Measurements from ENCODE around the gene GPR152. TPM values are rescaled to one million over a fixed set of nuclear protein-coding genes. Genes with fewer than 3 reads are reported as not detected.

Gene GPR152
- total RNA-seq, 3 donors from 2014 or later: not detected

GRCh38 chr11:67464411-67465188 lies 12.1 kb upstream of the GPR152 start:
- TF ChIP-seq, protein P1, sequence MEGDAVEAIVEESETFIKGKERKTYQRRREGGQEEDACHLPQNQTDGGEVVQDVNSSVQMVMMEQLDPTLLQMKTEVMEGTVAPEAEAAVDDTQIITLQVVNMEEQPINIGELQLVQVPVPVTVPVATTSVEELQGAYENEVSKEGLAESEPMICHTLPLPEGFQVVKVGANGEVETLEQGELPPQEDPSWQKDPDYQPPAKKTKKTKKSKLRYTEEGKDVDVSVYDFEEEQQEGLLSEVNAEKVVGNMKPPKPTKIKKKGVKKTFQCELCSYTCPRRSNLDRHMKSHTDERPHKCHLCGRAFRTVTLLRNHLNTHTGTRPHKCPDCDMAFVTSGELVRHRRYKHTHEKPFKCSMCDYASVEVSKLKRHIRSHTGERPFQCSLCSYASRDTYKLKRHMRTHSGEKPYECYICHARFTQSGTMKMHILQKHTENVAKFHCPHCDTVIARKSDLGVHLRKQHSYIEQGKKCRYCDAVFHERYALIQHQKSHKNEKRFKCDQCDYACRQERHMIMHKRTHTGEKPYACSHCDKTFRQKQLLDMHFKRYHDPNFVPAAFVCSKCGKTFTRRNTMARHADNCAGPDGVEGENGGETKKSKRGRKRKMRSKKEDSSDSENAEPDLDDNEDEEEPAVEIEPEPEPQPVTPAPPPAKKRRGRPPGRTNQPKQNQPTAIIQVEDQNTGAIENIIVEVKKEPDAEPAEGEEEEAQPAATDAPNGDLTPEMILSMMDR (IDR thresholded peaks at IDR 0.05): no peak
- intact Hi-C loops (cut with DNase I, micrococcal nuclease): no loop called here
- H3K36me3 ChIP-seq (ENCODE audit: low read depth): no peaks in the 10 kb centered on the region
- ATAC-seq (peak; percentile 85), DNase-seq (peak; percentile 95 to 97 (median 95))
- no peaks in the 10 kb centered on the region for H3K9me3 ChIP-seq
- peak overlapping the region; percentile 42 for H3K4me3 ChIP-seq
- H3K4me1 ChIP-seq (ENCODE audit: low read depth): peaks cover 20% of the 10 kb centered on the region

DNA sequence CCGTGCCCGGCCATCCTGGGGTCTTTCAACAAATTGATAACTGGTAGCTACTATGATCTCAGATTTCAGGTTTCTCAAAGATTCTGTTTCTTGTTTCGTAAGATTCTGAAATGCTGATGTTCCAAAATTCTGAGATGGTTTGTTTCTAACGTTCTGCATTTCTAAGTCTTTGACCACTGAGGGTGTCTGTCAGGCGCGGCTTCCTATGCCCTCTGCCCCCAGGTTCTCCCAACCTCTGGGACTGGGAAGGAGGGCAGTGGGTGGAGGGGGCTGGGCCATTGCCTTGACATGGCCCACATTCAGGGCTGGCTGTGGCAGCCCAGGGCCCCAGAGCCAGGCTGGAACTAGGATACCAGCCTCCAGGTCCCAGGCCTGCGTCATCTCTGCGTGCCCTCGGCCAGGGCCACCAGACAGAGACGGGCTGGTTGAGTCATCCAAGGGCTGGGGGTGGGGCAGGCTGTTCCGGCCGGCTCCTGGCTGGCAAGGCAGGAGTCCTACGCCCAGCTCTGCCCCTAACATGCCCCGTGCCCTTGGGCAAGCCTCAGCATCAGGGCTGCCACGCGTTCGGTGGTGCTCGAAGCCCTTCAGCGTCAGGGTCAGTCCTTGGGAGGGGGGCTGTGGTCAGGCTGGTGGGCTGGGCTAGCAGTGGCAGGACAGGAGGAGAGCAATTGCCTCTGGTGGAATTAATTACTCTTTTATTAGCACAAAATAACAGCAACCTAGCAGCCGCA lies 11.3 kb upstream of the GPR152 start:
- H3K36me3 ChIP-seq (ENCODE audit: low read depth): no peaks in the 10 kb centered on the region

DNA sequence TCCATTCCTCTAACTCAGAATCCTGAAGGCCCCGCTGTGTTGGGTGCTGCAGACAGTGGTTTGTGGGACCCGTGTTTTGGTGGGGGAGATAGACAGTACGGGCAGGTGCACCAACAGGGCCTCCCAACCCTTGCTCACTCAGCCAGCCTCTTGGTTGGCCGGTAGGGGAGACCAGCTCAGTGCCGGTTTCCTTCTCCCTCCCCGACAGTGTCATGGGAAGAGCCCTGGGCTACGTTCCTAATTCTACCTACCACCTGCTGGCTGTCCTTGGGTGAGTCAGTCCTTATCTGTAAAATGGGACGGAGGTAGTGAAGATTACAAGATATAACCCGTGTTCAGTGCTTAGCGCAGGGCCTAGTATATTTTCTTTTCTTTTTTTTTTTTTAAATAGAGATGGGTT lies 10.7 kb upstream of the GPR152 start:
- intact Hi-C loops (cut with DNase I, micrococcal nuclease): no loop called here
- H3K9me3 ChIP-seq: no peaks in the 10 kb centered on the region
- H3K4me3 ChIP-seq: no peak overlapping the region
- no peaks in the 10 kb centered on the region for H3K36me3 ChIP-seq (ENCODE audit: low read depth)
- no peak for ATAC-seq
- peaks cover 18% of the 10 kb centered on the region for H3K4me1 ChIP-seq (ENCODE audit: low read depth)
- TF ChIP-seq, protein P1 (IDR thresholded peaks at IDR 0.05): no peak
- no peak for DNase-seq

More for the DNA sequence above, 11.3 kb upstream of the GPR152 start:
- H3K4me1 ChIP-seq (ENCODE audit: low read depth): peaks cover 20% of the 10 kb centered on the region
- H3K9me3 ChIP-seq: no peaks in the 10 kb centered on the region
- peak; percentile 53 for ATAC-seq
- intact Hi-C loops (cut with DNase I, micrococcal nuclease): no loop called here
- TF ChIP-seq, protein P1 (IDR thresholded peaks at IDR 0.05): no peak
- DNase-seq: peak in 2 of 3 donors; percentile 76 to 86
- no peak overlapping the region for H3K4me3 ChIP-seq

- Histone ChIP-seq H3K9me3 (no peaks in the 10 kb centered on the region), H3K4me3 (no peak overlapping the region), H3K4me1 (ENCODE audit: low read depth) (no peaks in the 10 kb centered on the region), H3K36me3 (ENCODE audit: low read depth) (no peaks in the 10 kb centered on the region)
- TF ChIP-seq, protein P1 (IDR thresholded peaks at IDR 0.05): no peak
- ATAC-seq: no peak
- DNase-seq: no peak
- intact Hi-C loops (cut with DNase I, micrococcal nuclease): no loop called here
Observed at GRCh38 chr11:67458266-67458665, 5.7 kb upstream of the GPR152 start.

GRCh38 chr11:67457453-67457852 lies 4.9 kb upstream of the GPR152 start:
- intact Hi-C loops (cut with DNase I, micrococcal nuclease): no loop called here
- H3K4me3 ChIP-seq: no peak overlapping the region
- no peak for DNase-seq
- TF ChIP-seq, protein P1 (IDR thresholded peaks at IDR 0.05): no peak
- no peak for ATAC-seq
- H3K4me1 ChIP-seq (ENCODE audit: low read depth): no peaks in the 10 kb centered on the region
- H3K36me3 ChIP-seq (ENCODE audit: low read depth): no peaks in the 10 kb centered on the region
- H3K9me3 ChIP-seq: no peaks in the 10 kb centered on the region
